HepG2 (cell line): ENCODE data around the gene MYL9. TPM values are rescaled to one million over a fixed set of nuclear protein-coding genes. Genes with fewer than 3 reads are reported as not detected.

Experiments
- MXD4 ChIP-seq: IDR thresholded peaks from 2 replicates; pipeline ENCODE4 v1.6.1; 2016; ENCODE audit warnings: mild to moderate bottlenecking, missing biosample characterization, missing genetic modification reagents
- SALL1 ChIP-seq: sonication (generic); formaldehyde crosslinking; IDR thresholded peaks from 2 replicates; pipeline ENCODE4 v1.8.0; 2022; ENCODE audit warnings: mild to moderate bottlenecking, missing genetic modification reagents
- SMC3 ChIP-seq: IDR thresholded peaks from 2 replicates; pipeline ENCODE4 v1.6.1; 2011; ENCODE audit warnings: low read length, improper control_type of control experiment
- SNAI1 ChIP-seq: sonication (generic); formaldehyde crosslinking; IDR thresholded peaks from 2 replicates; pipeline ENCODE4 v1.5.0; 2020; ENCODE audit warnings: mild to moderate bottlenecking, missing genetic modification reagents, borderline replicate concordance
- SOX6 ChIP-seq, 2 experiments: fragments of 450-650 bp in 1 of 2; sonication (generic) in 1 of 2; formaldehyde crosslinking in 1 of 2; IDR thresholded peaks; 2 replicates each; pipeline versions ENCODE4 v1.4.0 to v1.6.1; 2017 to 2020; ENCODE audit warnings: antibody characterized with exemption in 1 of 2, mild to moderate bottlenecking in 1 of 2, missing genetic modification reagents in 1 of 2
- TEAD2 ChIP-seq: sonication (generic); formaldehyde crosslinking; IDR thresholded peaks from 2 replicates; pipeline ENCODE4 v1.9.0; 2021; ENCODE audit warnings: missing genetic modification reagents
- THAP11 ChIP-seq: IDR thresholded peaks from 2 replicates; pipeline ENCODE4 v1.6.1; 2016; ENCODE audit warnings: missing biosample characterization, missing genetic modification reagents
- ZFP62 ChIP-seq: sonication (generic); formaldehyde crosslinking; IDR thresholded peaks from 2 replicates; pipeline ENCODE4 v1.4.0; 2020; ENCODE audit warnings: missing genetic modification reagents
- ZMAT3 ChIP-seq: sonication (generic); formaldehyde crosslinking; conservative IDR thresholded peaks from 2 replicates; pipeline ENCODE4 v1.7.0; 2021; ENCODE audit warnings: missing genetic modification reagents
- ZNF138 ChIP-seq: sonication (generic); formaldehyde crosslinking; IDR thresholded peaks from 2 replicates; pipeline ENCODE4 v1.5.0; 2020; ENCODE audit warnings: mild to moderate bottlenecking, low read depth, missing genetic modification reagents
- ZNF20 ChIP-seq: sonication (generic); formaldehyde crosslinking; IDR thresholded peaks from 2 replicates; pipeline ENCODE4 v1.4.0; 2020; ENCODE audit warnings: mild to moderate bottlenecking, moderate library complexity, missing genetic modification reagents
- ZNF207 ChIP-seq: fragments of 450-650 bp; IDR thresholded peaks from 2 replicates; pipeline ENCODE4 v1.6.1; 2016; ENCODE audit warnings: antibody characterized with exemption, borderline replicate concordance
- ZNF761 ChIP-seq: sonication (generic); formaldehyde crosslinking; conservative IDR thresholded peaks from 2 replicates; pipeline ENCODE4 v1.4.0; 2020; ENCODE audit warnings: mild to moderate bottlenecking, missing genetic modification reagents
- ZNF788 ChIP-seq: sonication (generic); formaldehyde crosslinking; IDR thresholded peaks from 2 replicates; pipeline ENCODE4 v1.5.0; 2020; ENCODE audit warnings: mild to moderate bottlenecking, missing genetic modification reagents, borderline replicate concordance
- polyA plus RNA-seq, 8 experiments: library from polyadenylated mRNA; depleted of rRNA in 3 of 8; stranded (reverse) in 7 of 8; unstranded in 1 of 8; fragments of >200 nt; fragmentation: Illumina TruSeq in 4 of 8; extraction: Trizol in 4 of 8; gene quantifications; 2 replicates each; pipeline versions ENCODE4 v1.2.1 to v1.2.3, GENCODE V29; 2011 to 2016; ENCODE audit warnings: low read depth in 4 of 8, missing spikeins in 1 of 8, mixed read lengths in 1 of 8; ENCODE audit not compliant: insufficient read depth in 1 of 8
- total RNA-seq, 5 experiments: library from RNA; depleted of rRNA; stranded (reverse); fragments of >200 nt; fragmentation: Illumina TruSeq; extraction: Trizol; gene quantifications; 2 replicates each; pipeline ENCODE4 v1.2.3, GENCODE V29; 2016; ENCODE audit warnings: low read depth in 1 of 5
- TF ChIP-seq, protein P1 (sequence below): sonication (generic); formaldehyde crosslinking; IDR thresholded peaks from 2 replicates; pipeline ENCODE4 v1.9.0; 2021; ENCODE audit warnings: missing genetic modification reagents, borderline replicate concordance
- TF ChIP-seq, protein P2 (sequence below): sonication (generic); formaldehyde crosslinking; IDR thresholded peaks from 2 replicates; pipeline ENCODE4 v1.9.0; 2021; ENCODE audit warnings: missing genetic modification reagents, borderline replicate concordance
- TF ChIP-seq, protein P3 (sequence below): sonication (generic); formaldehyde crosslinking; IDR thresholded peaks from 2 replicates; pipeline ENCODE4 v1.5.0; 2020; ENCODE audit warnings: missing genetic modification reagents, mild to moderate bottlenecking, borderline replicate concordance
- TF ChIP-seq, protein P4 (sequence below): sonication (generic); formaldehyde crosslinking; IDR thresholded peaks from 2 replicates; pipeline ENCODE4 v1.5.0; 2020; ENCODE audit warnings: missing genetic modification reagents
- TF ChIP-seq, protein P5 (sequence below): sonication (generic); formaldehyde crosslinking; IDR thresholded peaks from 2 replicates; pipeline ENCODE4 v1.5.0; 2020; ENCODE audit warnings: mild to moderate bottlenecking, low read depth, missing genetic modification reagents, borderline replicate concordance

The MYL9 gene
- total and polyA plus RNA-seq, 2 of the 13 experiments (the other 11 are each of a cell fraction or from before 2014, with no cell fraction given): 0.87 to 2.2 TPM

DNA sequence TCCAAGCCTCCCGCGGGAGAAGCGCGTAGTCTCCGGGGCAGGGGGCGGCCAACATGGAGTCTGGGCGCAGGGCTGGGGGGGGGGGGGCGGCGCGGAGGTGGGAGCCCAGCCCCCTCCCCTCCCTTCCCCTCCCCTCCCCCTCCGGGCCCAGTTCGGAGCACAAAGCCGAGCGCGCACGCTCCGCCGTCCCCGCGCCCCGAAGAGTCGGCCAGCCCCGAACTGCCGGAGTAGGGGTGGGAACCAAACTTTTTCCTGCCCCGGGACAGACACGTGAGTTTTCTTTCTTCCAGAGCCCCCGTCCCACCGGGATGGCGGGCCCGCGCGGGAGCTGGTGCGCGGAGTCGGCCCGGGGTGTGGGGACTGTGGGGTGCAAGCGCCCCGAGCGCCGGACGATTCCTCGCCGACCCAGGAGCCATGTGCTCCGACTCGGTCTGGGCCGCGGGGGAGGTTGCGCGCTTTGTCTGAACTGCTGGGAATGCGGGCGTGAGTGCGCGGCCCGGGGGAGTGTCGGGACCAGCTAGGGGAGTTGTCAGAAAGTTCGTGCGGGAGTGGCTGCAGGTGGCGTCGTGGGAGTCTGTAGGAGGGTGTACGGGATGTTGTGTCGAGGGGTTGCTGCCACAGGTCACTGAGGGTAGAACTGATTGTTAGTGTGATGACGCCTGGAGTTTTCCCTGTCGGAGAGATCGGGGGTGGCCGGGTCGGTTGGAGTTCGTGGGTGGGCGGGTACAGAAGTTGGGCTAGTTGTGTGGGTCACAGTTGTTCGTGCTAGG, 33.2 kb downstream of the MYL9 start (continued):
- peak; percentile 12 for TF ChIP-seq THAP11
- TF ChIP-seq ZFP62 (CRISPR knock-in tag): no peak
- peak; percentile 65 for TF ChIP-seq ZNF788 (CRISPR knock-in tag)
- TF ChIP-seq SOX6 (IDR thresholded peaks at IDR 0.05): no peak
- TF ChIP-seq SOX6 (CRISPR knock-in tag; IDR thresholded peaks at IDR 0.05): peak; percentile 67
- TF ChIP-seq TEAD2 (CRISPR knock-in tag): no peak; the same call in 1 of the 2 replicates
- TF ChIP-seq SALL1 (CRISPR knock-in tag): peak; percentile 62
- TF ChIP-seq, protein P1, sequence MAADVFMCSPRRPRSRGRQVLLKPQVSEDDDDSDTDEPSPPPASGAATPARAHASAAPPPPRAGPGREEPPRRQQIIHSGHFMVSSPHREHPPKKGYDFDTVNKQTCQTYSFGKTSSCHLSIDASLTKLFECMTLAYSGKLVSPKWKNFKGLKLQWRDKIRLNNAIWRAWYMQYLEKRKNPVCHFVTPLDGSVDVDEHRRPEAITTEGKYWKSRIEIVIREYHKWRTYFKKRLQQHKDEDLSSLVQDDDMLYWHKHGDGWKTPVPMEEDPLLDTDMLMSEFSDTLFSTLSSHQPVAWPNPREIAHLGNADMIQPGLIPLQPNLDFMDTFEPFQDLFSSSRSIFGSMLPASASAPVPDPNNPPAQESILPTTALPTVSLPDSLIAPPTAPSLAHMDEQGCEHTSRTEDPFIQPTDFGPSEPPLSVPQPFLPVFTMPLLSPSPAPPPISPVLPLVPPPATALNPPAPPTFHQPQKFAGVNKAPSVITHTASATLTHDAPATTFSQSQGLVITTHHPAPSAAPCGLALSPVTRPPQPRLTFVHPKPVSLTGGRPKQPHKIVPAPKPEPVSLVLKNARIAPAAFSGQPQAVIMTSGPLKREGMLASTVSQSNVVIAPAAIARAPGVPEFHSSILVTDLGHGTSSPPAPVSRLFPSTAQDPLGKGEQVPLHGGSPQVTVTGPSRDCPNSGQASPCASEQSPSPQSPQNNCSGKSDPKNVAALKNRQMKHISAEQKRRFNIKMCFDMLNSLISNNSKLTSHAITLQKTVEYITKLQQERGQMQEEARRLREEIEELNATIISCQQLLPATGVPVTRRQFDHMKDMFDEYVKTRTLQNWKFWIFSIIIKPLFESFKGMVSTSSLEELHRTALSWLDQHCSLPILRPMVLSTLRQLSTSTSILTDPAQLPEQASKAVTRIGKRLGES: no peak
- TF ChIP-seq SMC3: no peak; the same call in 1 of the 2 replicates
- TF ChIP-seq ZNF20: peak; percentile 88
- no peak for TF ChIP-seq ZNF207
- TF ChIP-seq, protein P2, sequence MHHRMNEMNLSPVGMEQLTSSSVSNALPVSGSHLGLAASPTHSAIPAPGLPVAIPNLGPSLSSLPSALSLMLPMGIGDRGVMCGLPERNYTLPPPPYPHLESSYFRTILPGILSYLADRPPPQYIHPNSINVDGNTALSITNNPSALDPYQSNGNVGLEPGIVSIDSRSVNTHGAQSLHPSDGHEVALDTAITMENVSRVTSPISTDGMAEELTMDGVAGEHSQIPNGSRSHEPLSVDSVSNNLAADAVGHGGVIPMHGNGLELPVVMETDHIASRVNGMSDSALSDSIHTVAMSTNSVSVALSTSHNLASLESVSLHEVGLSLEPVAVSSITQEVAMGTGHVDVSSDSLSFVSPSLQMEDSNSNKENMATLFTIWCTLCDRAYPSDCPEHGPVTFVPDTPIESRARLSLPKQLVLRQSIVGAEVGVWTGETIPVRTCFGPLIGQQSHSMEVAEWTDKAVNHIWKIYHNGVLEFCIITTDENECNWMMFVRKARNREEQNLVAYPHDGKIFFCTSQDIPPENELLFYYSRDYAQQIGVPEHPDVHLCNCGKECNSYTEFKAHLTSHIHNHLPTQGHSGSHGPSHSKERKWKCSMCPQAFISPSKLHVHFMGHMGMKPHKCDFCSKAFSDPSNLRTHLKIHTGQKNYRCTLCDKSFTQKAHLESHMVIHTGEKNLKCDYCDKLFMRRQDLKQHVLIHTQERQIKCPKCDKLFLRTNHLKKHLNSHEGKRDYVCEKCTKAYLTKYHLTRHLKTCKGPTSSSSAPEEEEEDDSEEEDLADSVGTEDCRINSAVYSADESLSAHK (CRISPR knock-in tag): no peak
- peak; percentile 77; the same call in 1 of the 2 replicates for TF ChIP-seq ZMAT3 (CRISPR knock-in tag)
- TF ChIP-seq SNAI1 (CRISPR knock-in tag): peak; percentile 79; the same call in 1 of the 2 replicates
- TF ChIP-seq, protein P3, sequence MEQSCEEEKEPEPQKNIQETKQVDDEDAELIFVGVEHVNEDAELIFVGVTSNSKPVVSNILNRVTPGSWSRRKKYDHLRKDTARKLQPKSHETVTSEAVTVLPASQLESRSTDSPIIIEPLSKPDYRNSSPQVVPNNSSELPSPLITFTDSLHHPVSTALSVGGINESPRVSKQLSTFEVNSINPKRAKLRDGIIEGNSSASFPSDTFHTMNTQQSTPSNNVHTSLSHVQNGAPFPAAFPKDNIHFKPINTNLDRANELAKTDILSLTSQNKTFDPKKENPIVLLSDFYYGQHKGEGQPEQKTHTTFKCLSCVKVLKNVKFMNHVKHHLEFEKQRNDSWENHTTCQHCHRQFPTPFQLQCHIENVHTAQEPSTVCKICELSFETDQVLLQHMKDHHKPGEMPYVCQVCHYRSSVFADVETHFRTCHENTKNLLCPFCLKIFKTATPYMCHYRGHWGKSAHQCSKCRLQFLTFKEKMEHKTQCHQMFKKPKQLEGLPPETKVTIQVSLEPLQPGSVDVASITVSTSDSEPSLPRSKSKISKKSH (CRISPR knock-in tag): peak; percentile 89
- TF ChIP-seq, protein P4, sequence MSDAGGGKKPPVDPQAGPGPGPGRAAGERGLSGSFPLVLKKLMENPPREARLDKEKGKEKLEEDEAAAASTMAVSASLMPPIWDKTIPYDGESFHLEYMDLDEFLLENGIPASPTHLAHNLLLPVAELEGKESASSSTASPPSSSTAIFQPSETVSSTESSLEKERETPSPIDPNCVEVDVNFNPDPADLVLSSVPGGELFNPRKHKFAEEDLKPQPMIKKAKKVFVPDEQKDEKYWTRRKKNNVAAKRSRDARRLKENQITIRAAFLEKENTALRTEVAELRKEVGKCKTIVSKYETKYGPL (CRISPR knock-in tag): 0 out of 2 replicates have a peak, but pooled peaks have one; percentile 67
- TF ChIP-seq MXD4 (CRISPR knock-in tag): peak; percentile 88; the same call in 1 of the 2 replicates
- TF ChIP-seq ZNF761 (CRISPR knock-in tag): no peak
- TF ChIP-seq, protein P5, sequence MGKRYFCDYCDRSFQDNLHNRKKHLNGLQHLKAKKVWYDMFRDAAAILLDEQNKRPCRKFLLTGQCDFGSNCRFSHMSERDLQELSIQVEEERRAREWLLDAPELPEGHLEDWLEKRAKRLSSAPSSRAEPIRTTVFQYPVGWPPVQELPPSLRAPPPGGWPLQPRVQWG: no peak
- 0 out of 2 replicates have a peak, but pooled peaks have one; percentile 65 for TF ChIP-seq ZNF138 (CRISPR knock-in tag)
